LNCaP clone FGC (cell line): ENCODE results near the gene CNTNAP4.

Source experiments
- DNase-seq: peaks from one replicate; pipeline ENCODE4 v3.0.0-alpha.2; 2011; ENCODE audit warnings: low read depth
- H3K4me3 ChIP-seq: 2 replicates; pipeline ENCODE4 v1.5.1; 2011; ENCODE audit warnings: mild to moderate bottlenecking, low read depth, low read length, control low read depth
- CTCF ChIP-seq: IDR thresholded peaks from 2 replicates; pipeline ENCODE4 v1.5.1; 2012; ENCODE audit warnings: mild to moderate bottlenecking; ENCODE audit not compliant: control insufficient read depth, insufficient read depth; ENCODE audit errors: extremely low read depth

Gene CNTNAP4

GRCh38 chr16:76336112-76336511 lies 58.9 kb downstream of the CNTNAP4 start:
- no peak for TF ChIP-seq CTCF

GRCh38 chr16:76338472-76338871 lies 61.3 kb downstream of the CNTNAP4 start:
- DNase-seq = no peak
- no peak for TF ChIP-seq CTCF
- no peak overlapping the region for H3K4me3 ChIP-seq

More at GRCh38 chr16:76336112-76336511, 58.9 kb downstream of the CNTNAP4 start:
- no peak overlapping the region for H3K4me3 ChIP-seq
- no peak for DNase-seq

- no peak for DNase-seq
- no peak for TF ChIP-seq CTCF
These were observed 66.6 kb downstream of the CNTNAP4 start for GRCh38 chr16:76343769-76344168.

GRCh38 chr16:76345163-76345661 lies 68.0 kb downstream of the CNTNAP4 start:
- no peak for TF ChIP-seq CTCF
- DNase-seq = no peak
- H3K4me3 ChIP-seq = no peak overlapping the region

More at GRCh38 chr16:76343769-76344168, 66.6 kb downstream of the CNTNAP4 start:
- no peak overlapping the region for H3K4me3 ChIP-seq

GRCh38 chr16:76346210-76346609 lies 69.0 kb downstream of the CNTNAP4 start:
- H3K4me3 ChIP-seq = no peak overlapping the region
- no peak for TF ChIP-seq CTCF
- DNase-seq = no peak

GRCh38 chr16:76351441-76351840 lies 74.2 kb downstream of the CNTNAP4 start:
- TF ChIP-seq CTCF = no peak
- no peak overlapping the region for H3K4me3 ChIP-seq
- no peak for DNase-seq

- no peak overlapping the region for H3K4me3 ChIP-seq
- TF ChIP-seq CTCF = no peak
- DNase-seq = no peak
These were observed 83.2 kb downstream of the CNTNAP4 start for GRCh38 chr16:76360404-76360803.
